GM12875 (cell line): Measurements from ENCODE around the gene DNAJC30.

ENCODE experiments used
- H3K4me3 ChIP-seq: one replicate; pipeline ENCODE4 v1.5.1; 2011; ENCODE audit warnings: low read depth, low read length, control low read depth
- TF ChIP-seq, protein P1 (sequence below): IDR thresholded peaks from 2 replicates; pipeline ENCODE4 v1.5.1; 2011; ENCODE audit warnings: low read depth, mild to moderate bottlenecking, control low read depth, inconsistent platforms, low read length, moderate library complexity, borderline replicate concordance; ENCODE audit not compliant: insufficient read depth

Gene DNAJC30

DNA sequence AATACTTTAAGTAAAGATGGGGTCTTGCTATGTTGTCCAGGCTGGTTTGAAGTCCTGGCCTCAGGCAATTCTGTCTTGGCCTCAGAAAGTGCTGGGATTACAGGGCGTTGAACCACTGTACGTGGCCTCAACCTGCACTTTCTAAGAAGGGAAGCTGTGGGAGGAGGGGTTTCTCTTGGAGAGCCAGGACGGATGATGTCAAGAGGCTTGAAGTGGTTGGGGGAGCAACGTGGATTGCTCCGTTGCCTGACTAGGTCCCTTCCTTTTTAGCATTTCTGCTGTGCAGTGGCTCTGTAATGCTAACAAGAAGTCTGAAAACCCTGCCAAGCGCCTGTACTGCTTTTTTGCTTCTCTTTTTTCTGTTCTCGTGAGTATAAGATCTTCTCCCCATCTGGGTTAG is 7.4 kb upstream of the DNAJC30 start:
- no peak overlapping the region for H3K4me3 ChIP-seq
- TF ChIP-seq, protein P1, sequence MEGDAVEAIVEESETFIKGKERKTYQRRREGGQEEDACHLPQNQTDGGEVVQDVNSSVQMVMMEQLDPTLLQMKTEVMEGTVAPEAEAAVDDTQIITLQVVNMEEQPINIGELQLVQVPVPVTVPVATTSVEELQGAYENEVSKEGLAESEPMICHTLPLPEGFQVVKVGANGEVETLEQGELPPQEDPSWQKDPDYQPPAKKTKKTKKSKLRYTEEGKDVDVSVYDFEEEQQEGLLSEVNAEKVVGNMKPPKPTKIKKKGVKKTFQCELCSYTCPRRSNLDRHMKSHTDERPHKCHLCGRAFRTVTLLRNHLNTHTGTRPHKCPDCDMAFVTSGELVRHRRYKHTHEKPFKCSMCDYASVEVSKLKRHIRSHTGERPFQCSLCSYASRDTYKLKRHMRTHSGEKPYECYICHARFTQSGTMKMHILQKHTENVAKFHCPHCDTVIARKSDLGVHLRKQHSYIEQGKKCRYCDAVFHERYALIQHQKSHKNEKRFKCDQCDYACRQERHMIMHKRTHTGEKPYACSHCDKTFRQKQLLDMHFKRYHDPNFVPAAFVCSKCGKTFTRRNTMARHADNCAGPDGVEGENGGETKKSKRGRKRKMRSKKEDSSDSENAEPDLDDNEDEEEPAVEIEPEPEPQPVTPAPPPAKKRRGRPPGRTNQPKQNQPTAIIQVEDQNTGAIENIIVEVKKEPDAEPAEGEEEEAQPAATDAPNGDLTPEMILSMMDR: no peak

DNA sequence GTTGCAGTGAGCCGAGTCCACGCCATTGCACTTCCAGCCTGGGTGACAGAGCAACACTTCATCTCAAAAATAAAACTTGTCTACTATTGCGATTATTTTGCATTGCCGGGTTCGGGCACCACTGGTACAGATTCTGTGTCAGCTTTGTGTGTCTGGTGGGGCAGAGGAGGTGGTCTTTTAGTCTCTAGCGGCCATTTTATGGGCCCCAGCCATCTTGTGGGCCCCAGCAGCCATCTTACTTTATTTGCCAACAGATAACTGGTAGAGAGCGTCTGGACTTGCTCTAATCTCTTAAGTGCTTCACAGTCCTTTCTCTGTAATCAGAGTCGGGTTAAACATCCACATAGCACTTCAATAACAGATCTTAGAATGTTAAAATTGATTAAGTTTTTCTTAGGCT is 5.0 kb upstream of the DNAJC30 start:
- no peak overlapping the region for H3K4me3 ChIP-seq
- TF ChIP-seq, protein P1: no peak

DNA sequence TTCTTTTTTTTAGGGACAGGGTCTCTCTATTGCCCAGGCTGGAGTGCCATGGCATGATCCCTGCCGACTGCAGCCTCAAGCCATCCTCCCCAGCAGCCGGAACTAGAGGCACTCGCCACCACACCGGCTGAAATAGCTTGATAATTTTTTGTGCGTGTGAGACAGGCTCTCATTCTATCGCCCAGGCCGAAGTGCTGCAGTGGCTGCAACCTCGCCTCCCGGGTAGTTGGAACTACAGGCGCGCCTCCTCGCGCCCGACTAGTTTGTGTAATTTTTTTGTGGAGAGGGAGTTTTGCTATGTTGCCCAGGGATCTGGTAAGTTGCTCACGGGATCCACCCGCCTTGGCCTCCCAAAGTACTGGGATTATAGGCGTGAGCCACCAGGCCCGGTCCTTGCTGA is 2.1 kb upstream of the DNAJC30 start:
- TF ChIP-seq, protein P1: no peak

DNA sequence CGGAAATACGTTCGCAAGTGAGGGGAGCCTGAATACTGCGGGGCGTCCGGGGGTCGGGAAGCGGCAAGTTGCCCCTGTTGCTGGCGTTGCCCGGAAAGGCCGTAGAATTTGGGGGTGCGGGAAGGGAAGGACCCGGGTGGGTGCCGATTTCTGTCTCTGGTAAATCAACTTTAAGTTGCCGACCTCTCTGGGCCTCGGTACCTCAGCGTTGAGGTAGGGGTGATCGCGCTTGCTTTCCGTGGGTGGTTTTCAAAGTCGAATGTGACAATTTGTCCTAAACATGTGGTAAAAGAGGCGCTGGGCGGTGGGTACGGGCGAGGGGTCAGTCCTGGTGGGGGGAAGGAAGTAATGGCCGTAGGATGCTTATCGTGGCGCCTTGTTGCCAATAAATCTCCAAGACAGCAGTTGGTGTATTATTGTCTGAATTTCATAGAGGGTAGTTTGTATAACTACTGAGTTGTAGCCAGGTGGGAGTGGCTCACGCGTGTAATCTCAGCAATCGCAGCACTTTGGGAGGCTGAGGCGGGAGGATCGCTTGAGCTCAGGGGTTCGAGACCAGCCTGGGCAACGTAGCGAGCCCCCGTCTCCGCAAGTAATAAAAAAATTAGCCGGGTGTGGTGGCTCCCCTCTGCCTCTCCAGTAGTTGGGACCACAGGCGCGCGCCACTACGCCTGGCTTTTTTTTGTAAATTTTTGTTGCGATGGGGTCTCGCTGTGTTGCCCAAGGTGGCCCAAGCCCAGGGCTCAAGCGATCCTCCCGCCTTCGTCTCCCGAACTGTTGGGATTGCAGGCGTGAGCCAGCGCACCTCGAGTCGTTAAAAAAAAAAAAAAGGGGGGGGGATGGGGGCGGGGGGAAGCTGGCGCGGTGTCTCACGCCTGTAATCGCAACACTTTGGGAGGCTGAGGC is 788 bp upstream of the DNAJC30 start:
- TF ChIP-seq, protein P1: no peak

More for the DNA sequence above, 2.1 kb upstream of the DNAJC30 start:
- H3K4me3 ChIP-seq: no peak overlapping the region

DNA sequence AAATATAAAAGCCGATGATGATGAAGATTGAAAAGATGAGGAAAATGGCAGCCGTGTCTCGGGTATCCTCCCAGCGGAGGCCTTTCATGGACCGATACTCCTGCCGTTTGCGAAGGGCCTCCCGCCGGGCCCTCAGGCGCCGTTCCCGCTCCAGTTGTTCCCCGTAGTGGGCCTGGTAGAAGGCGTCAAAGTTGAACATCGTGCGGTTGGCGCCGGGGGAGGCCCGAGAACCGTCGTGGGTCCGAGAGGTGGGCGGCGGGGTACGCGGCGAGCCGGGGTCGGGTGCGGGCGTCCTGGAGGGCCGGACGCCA is 553 bp downstream of the DNAJC30 start:
- peak overlapping the region; percentile 96 for H3K4me3 ChIP-seq
- TF ChIP-seq, protein P1: no peak

More for the DNA sequence above, 788 bp upstream of the DNAJC30 start:
- peak overlapping the region; percentile 96 for H3K4me3 ChIP-seq

DNA sequence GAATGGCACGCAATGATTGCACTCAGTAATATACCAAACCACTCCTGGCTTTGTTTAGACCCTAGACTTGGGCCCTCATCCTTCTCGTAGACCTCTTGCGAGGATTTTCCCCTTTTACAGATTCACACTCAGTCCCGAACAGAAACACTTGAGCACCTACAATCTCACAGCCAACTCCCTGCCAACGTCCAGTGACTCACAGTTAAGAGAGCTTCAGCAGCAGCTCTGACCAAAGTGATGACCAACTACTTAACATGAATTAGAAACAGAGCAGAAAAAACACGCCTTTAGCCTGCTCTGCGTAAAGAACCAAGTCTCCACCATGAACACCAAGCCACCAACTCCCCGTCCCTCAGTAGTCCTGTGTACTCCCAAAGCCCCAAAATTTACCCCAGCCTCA is 2.2 kb downstream of the DNAJC30 start:
- H3K4me3 ChIP-seq: no peak overlapping the region
- TF ChIP-seq, protein P1: no peak

DNA sequence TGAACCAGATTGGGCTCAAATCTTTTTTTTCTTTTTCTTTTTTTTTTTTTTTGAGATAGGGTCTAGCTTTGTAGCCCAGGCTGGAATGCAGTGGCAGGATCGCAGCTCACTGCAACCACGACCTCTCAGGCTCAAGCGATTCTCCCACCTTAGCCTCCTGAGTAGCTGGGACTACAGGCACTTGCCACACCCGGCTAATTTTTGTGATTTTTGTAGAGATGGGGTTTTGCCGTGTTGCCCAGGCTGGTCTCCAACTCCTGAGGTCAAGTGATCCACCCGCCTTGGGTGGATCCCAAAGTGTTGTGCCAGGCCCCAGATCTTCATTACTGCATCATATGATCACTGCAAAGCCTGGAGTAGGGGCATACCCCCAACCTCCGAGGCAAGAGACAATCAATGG is 2.8 kb downstream of the DNAJC30 start:
- TF ChIP-seq, protein P1: no peak
- no peak overlapping the region for H3K4me3 ChIP-seq
